Prostate gland (tissue), 2 donors: ENCODE measurements around the gene ZFAND3.

Experiments used
- CTCF ChIP-seq, 4 experiments: fragments of 200-600 bp in 2 of 4; fragments of 450-650 bp in 2 of 4; sonication (generic) in 2 of 4; IDR thresholded peaks; 1 replicate in 3 of 4; 2 replicates in 1 of 4; pipeline ENCODE4 v1.5.1; 2016 to 2019; ENCODE audit warnings: antibody characterized with exemption in 4 of 4, mild to moderate bottlenecking in 2 of 4, moderate library complexity in 2 of 4
- POLR2A ChIP-seq: fragments of 450-650 bp; IDR thresholded peaks from one replicate; pipeline ENCODE4 v1.6.1; 2016; ENCODE audit warnings: antibody characterized with exemption, mild to moderate bottlenecking
- POLR2AphosphoS5 ChIP-seq: sonication (generic); formaldehyde crosslinking; IDR thresholded peaks from one replicate; pipeline ENCODE4 v1.6.1; 2017; ENCODE audit warnings: antibody characterized with exemption

GRCh38 chr6:38067263-38067980, 247.9 kb downstream of the ZFAND3 start:
- TF ChIP-seq CTCF (IDR thresholded peaks at IDR 0.05) (no peak), POLR2A (no peak), POLR2AphosphoS5 (no peak)
